Astrocyte (in vitro differentiated cells and primary cell): ENCODE data around the gene SULT2A1. TPM values are rescaled to one million over a fixed set of nuclear protein-coding genes. Genes with fewer than 3 reads are reported as not detected.

Source experiments
- DNase-seq: peaks from one replicate; pipeline ENCODE4 v3.0.0-alpha.2; 2010; ENCODE audit warnings: low read depth
- FAIRE-seq: peaks from 2 replicates; lab custom pipeline; 2011; peaks lifted over from hg19 to GRCh38; lab: Jason Lieb, UNC
- H2AFZ ChIP-seq: 2 replicates; pipeline ENCODE4 v1.6.0; 2012; ENCODE audit warnings: low read depth, low read length, inconsistent platforms
- H3K27ac ChIP-seq: 2 replicates; pipeline ENCODE4 v1.5.1; 2011; ENCODE audit warnings: low read depth, low read length, inconsistent platforms
- H3K27me3 ChIP-seq: 2 replicates; pipeline ENCODE4 v1.6.0; 2011; ENCODE audit warnings: low read length, inconsistent platforms; ENCODE audit not compliant: insufficient read depth
- H3K36me3 ChIP-seq: 2 replicates; pipeline ENCODE4 v1.5.1; 2011; ENCODE audit warnings: low read length, inconsistent platforms; ENCODE audit not compliant: insufficient read depth
- H3K4me1 ChIP-seq: 2 replicates; pipeline ENCODE4 v1.5.1; 2011; ENCODE audit warnings: low read length, inconsistent platforms; ENCODE audit not compliant: insufficient read depth
- H3K4me2 ChIP-seq: 2 replicates; pipeline ENCODE4 v1.6.0; 2012; ENCODE audit warnings: low read length, inconsistent platforms
- H3K4me3 ChIP-seq: 2 replicates; pipeline ENCODE4 v1.5.1; 2011; ENCODE audit warnings: low read depth, mild to moderate bottlenecking, low read length, inconsistent platforms; ENCODE audit not compliant: insufficient read depth
- H3K79me2 ChIP-seq: 2 replicates; pipeline ENCODE4 v1.6.0; 2012; ENCODE audit warnings: mild to moderate bottlenecking, low read length, inconsistent platforms; ENCODE audit not compliant: insufficient read depth
- H3K9ac ChIP-seq: 2 replicates; pipeline ENCODE4 v1.6.0; 2012; ENCODE audit warnings: mild to moderate bottlenecking, low read length, inconsistent platforms
- H3K9me3 ChIP-seq: 2 replicates; pipeline ENCODE4 v1.5.1; 2012; ENCODE audit warnings: low read depth, mild to moderate bottlenecking, low read length, inconsistent platforms; ENCODE audit not compliant: insufficient read depth
- H4K20me1 ChIP-seq: 2 replicates; pipeline ENCODE4 v1.6.0; 2012; ENCODE audit warnings: low read length, inconsistent platforms; ENCODE audit not compliant: insufficient read depth
- H3K27ac Mint-ChIP-seq: one replicate; pipeline ENCODE4 v1.8.0; 2021; ENCODE audit warnings: mild to moderate bottlenecking, mixed read lengths; ENCODE audit not compliant: unreplicated experiment
- H3K27me3 Mint-ChIP-seq: one replicate; pipeline ENCODE4 v1.8.0; 2021; ENCODE audit warnings: low read depth, mixed read lengths; ENCODE audit not compliant: unreplicated experiment
- H3K36me3 Mint-ChIP-seq: one replicate; pipeline ENCODE4 v1.8.0; 2021; ENCODE audit warnings: low read depth, mixed read lengths; ENCODE audit not compliant: unreplicated experiment
- H3K4me1 Mint-ChIP-seq: one replicate; pipeline ENCODE4 v1.8.0; 2021; ENCODE audit warnings: low read depth, mixed read lengths; ENCODE audit not compliant: unreplicated experiment
- H3K4me3 Mint-ChIP-seq: one replicate; pipeline ENCODE4 v1.8.0; 2021; ENCODE audit warnings: mild to moderate bottlenecking, moderate library complexity, mixed read lengths; ENCODE audit not compliant: unreplicated experiment
- H3K9me3 Mint-ChIP-seq: one replicate; pipeline ENCODE4 v1.8.0; 2021; ENCODE audit warnings: mild to moderate bottlenecking, mixed read lengths; ENCODE audit not compliant: unreplicated experiment
- EZH2 ChIP-seq: IDR thresholded peaks from 2 replicates; pipeline ENCODE4 v1.6.1; 2012; ENCODE audit warnings: mild to moderate bottlenecking, low read length, inconsistent platforms; ENCODE audit not compliant: insufficient read depth
- total RNA-seq: library from RNA; stranded (reverse); gene quantifications from 2 replicates; pipeline ENCODE4 v1.2.1, GENCODE V29; 2021
- TF ChIP-seq, protein P1 (sequence below): IDR thresholded peaks from 2 replicates; pipeline ENCODE4 v1.5.1; 2011; ENCODE audit warnings: low read depth, mild to moderate bottlenecking, inconsistent platforms, low read length, moderate library complexity; ENCODE audit not compliant: insufficient read depth

Gene SULT2A1
- total RNA-seq, 1 donor from 2014 or later: not detected

DNA sequence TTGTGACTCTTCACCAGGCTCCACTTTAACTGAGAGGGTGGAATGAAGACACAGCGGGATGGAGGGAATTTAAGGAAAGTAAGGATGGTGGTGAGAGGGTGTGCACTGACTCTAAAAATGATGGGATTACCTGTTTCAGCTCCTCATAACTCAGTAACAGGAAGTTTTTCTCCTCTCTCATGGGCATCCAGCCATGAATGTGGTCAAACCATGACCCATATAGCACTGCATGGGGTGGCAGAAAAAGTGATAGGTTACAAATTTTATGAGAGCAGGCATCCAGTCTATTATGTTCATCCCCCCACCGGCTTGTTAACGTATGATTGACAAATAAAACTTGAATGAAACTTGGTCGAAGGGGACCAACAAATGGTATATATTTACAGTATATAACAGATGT, 7.2 kb downstream of the SULT2A1 start:
- Histone ChIP-seq H3K9ac (no peak overlapping the region), H4K20me1 (no peaks in the 10 kb centered on the region), H3K4me2 (no peak overlapping the region), H3K4me1 (no peaks in the 10 kb centered on the region), H3K36me3 (no peaks in the 10 kb centered on the region), H3K79me2 (no peaks in the 10 kb centered on the region), H3K27ac (no peak overlapping the region), H3K9me3 (no peaks in the 10 kb centered on the region), H3K27me3 (no peaks in the 10 kb centered on the region), H2AFZ (no peak overlapping the region), H3K4me3 (no peak overlapping the region)
- H3K9me3 Mint-ChIP-seq: peaks cover 3% of the 10 kb centered on the region
- no peaks in the 10 kb centered on the region for H3K4me1 Mint-ChIP-seq
- no peak for TF ChIP-seq EZH2
- TF ChIP-seq, protein P1, sequence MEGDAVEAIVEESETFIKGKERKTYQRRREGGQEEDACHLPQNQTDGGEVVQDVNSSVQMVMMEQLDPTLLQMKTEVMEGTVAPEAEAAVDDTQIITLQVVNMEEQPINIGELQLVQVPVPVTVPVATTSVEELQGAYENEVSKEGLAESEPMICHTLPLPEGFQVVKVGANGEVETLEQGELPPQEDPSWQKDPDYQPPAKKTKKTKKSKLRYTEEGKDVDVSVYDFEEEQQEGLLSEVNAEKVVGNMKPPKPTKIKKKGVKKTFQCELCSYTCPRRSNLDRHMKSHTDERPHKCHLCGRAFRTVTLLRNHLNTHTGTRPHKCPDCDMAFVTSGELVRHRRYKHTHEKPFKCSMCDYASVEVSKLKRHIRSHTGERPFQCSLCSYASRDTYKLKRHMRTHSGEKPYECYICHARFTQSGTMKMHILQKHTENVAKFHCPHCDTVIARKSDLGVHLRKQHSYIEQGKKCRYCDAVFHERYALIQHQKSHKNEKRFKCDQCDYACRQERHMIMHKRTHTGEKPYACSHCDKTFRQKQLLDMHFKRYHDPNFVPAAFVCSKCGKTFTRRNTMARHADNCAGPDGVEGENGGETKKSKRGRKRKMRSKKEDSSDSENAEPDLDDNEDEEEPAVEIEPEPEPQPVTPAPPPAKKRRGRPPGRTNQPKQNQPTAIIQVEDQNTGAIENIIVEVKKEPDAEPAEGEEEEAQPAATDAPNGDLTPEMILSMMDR: no peak
- DNase-seq: no peak
- peaks cover 12% of the 10 kb centered on the region for H3K27me3 Mint-ChIP-seq
- no peaks in the 10 kb centered on the region for H3K36me3 Mint-ChIP-seq
- no peak overlapping the region for H3K27ac Mint-ChIP-seq
- no peak overlapping the region for H3K4me3 Mint-ChIP-seq
- no peak for FAIRE-seq

DNA sequence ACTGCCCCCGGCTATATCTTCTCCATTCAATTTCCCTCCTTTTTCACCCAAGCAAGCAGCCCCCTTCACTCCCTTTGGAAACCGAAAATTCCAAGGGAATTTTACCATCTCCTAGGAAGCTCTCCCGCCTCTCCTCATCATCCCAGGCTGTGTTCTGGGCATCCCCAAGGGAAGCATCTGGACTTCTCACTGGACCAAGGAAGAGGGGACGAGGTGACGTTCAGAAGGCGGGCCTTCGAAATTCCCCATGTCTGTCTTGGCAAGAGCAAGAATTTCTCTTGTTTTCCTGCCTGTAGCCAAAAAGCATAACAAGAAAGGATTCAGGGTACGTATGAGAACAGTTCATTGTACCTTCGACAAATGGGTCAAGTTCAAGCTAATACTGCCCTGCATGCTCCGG, 20.9 kb downstream of the SULT2A1 start:
- peaks cover 3% of the 10 kb centered on the region for H3K27me3 Mint-ChIP-seq
- H3K79me2 ChIP-seq: no peaks in the 10 kb centered on the region
- H4K20me1 ChIP-seq: no peaks in the 10 kb centered on the region
- DNase-seq (no peak), FAIRE-seq (no peak)
- H3K27me3 ChIP-seq: no peaks in the 10 kb centered on the region
- no peak overlapping the region for H3K4me2 ChIP-seq
- no peak overlapping the region for H2AFZ ChIP-seq
- no peak overlapping the region for H3K9ac ChIP-seq
- no peak overlapping the region for H3K27ac ChIP-seq
- H3K27ac Mint-ChIP-seq: no peak overlapping the region
- H3K4me3 ChIP-seq: no peak overlapping the region
- H3K4me3 Mint-ChIP-seq: no peak overlapping the region
- H3K9me3 ChIP-seq: no peaks in the 10 kb centered on the region
- H3K9me3 Mint-ChIP-seq: peaks cover 2% of the 10 kb centered on the region
- TF ChIP-seq, protein P1: no peak
- TF ChIP-seq EZH2: no peak
- H3K36me3 Mint-ChIP-seq: no peaks in the 10 kb centered on the region
- H3K36me3 ChIP-seq: no peaks in the 10 kb centered on the region
- no peaks in the 10 kb centered on the region for H3K4me1 Mint-ChIP-seq
- no peaks in the 10 kb centered on the region for H3K4me1 ChIP-seq

DNA sequence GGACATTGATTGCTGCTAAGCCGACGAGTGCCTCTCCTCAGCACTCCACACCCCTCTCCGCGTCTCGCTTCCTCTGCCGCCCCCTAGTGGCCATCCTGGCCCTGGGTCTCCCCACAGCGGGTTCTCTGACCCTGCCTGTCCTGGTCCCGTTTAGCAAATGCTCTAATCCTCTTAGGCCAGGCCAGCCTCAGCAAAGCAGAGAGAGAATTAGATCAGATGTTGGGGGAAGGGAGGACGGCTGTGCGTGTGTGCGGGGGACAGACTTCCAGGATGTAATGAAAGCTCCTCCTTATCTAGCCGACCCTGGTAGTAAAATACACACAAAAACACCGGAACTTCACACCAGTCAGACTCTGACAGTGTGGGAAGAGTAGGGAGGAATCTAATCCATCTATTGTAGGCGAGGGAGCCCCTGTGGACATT, 22.6 kb downstream of the SULT2A1 start:
- H3K27ac Mint-ChIP-seq: peak overlapping the region; percentile 26

More for the DNA sequence above, 22.6 kb downstream of the SULT2A1 start:
- Histone ChIP-seq H3K27ac (no peak overlapping the region), H3K9ac (no peak overlapping the region), H3K36me3 (no peaks in the 10 kb centered on the region), H3K79me2 (no peaks in the 10 kb centered on the region), H3K27me3 (no peaks in the 10 kb centered on the region), H4K20me1 (no peaks in the 10 kb centered on the region), H3K4me2 (no peak overlapping the region), H3K4me1 (no peaks in the 10 kb centered on the region), H2AFZ (no peak overlapping the region), H3K4me3 (no peak overlapping the region), H3K9me3 (no peaks in the 10 kb centered on the region)
- H3K36me3 Mint-ChIP-seq: no peaks in the 10 kb centered on the region
- DNase-seq: peak; percentile 20
- no peak for TF ChIP-seq EZH2
- TF ChIP-seq, protein P1: peak; percentile 93
- H3K9me3 Mint-ChIP-seq: peaks cover 3% of the 10 kb centered on the region
- H3K4me1 Mint-ChIP-seq: no peaks in the 10 kb centered on the region
- peaks cover 3% of the 10 kb centered on the region for H3K27me3 Mint-ChIP-seq
- H3K4me3 Mint-ChIP-seq: no peak overlapping the region
- no peak for FAIRE-seq
